CD4-positive, alpha-beta T cell (primary cell): ENCODE results near the gene DCAF6. TPM values are rescaled to one million over a fixed set of nuclear protein-coding genes. Genes with fewer than 3 reads are reported as not detected.

Source experiments
- ATAC-seq: fragments of 200-7000 bp; cut with Tn5 transposase; one replicate; pipeline ENCODE4 v1.10.0; 2022; ENCODE audit warnings: mild to moderate bottlenecking; ENCODE audit not compliant: poor library complexity
- CTCF ChIA-PET: fragments of 350-600 bp; sonication (Branson Sonifier 250); formaldehyde crosslinking; loops from one replicate; lab custom pipeline; 2021; ENCODE audit warnings: antibody characterized with exemption, inconsistent platforms; lab: Charles Lee
- POLR2A ChIA-PET: fragments of 350-600 bp; sonication (Branson Sonifier 250); formaldehyde crosslinking; loops from one replicate; lab custom pipeline; 2021; ENCODE audit warnings: antibody characterized with exemption, inconsistent platforms; lab: Charles Lee
- DNase-seq, 14 experiments: peaks; one replicate each; pipeline ENCODE4 v3.0.0-alpha.2; 2013 to 2020; ENCODE audit warnings: mixed read lengths in 2 of 14
- H3K27ac ChIP-seq, 2 donors: one replicate each; pipeline versions ENCODE4 v1.5.1 to v1.7.0; 2013; ENCODE audit warnings: low read length in 2 of 2, low read depth in 1 of 2, mild to moderate bottlenecking in 1 of 2
- H3K27me3 ChIP-seq, 2 experiments: 1 replicate in 1 of 2; 2 replicates in 1 of 2; pipeline versions ENCODE4 v1.6.1 to v1.7.0; 2013; ENCODE audit warnings: low read length in 2 of 2, control low read depth in 1 of 2, mild to moderate bottlenecking in 1 of 2, moderate library complexity in 1 of 2; ENCODE audit not compliant: insufficient read depth in 2 of 2, control insufficient read depth in 1 of 2
- H3K36me3 ChIP-seq: one replicate; pipeline ENCODE4 v1.6.1; 2013; ENCODE audit warnings: low read length, control low read depth; ENCODE audit not compliant: insufficient read depth
- H3K4me1 ChIP-seq: one replicate; pipeline ENCODE4 v1.6.1; 2013; ENCODE audit warnings: low read length, control low read depth; ENCODE audit not compliant: insufficient read depth
- H3K4me3 ChIP-seq: one replicate; pipeline ENCODE4 v1.5.1; 2013; ENCODE audit warnings: mild to moderate bottlenecking, low read length, moderate library complexity
- H3K9me3 ChIP-seq, 2 experiments: 1 replicate in 1 of 2; 2 replicates in 1 of 2; pipeline versions ENCODE4 v1.6.1 to v1.7.0; 2013; ENCODE audit warnings: low read length in 2 of 2, mild to moderate bottlenecking in 2 of 2, control low read depth in 1 of 2, moderate library complexity in 1 of 2; ENCODE audit not compliant: control insufficient read depth in 1 of 2, insufficient read depth in 1 of 2
- H3K27ac Mint-ChIP-seq: one replicate; pipeline ENCODE4 v1.8.0; 2020; ENCODE audit warnings: mixed read lengths
- H3K27me3 Mint-ChIP-seq: one replicate; pipeline ENCODE4 v1.8.0; 2021; ENCODE audit warnings: mixed read lengths
- H3K36me3 Mint-ChIP-seq: one replicate; pipeline ENCODE4 v1.8.0; 2021; ENCODE audit warnings: low read depth, mixed read lengths
- H3K4me1 Mint-ChIP-seq: one replicate; pipeline ENCODE4 v1.8.0; 2021; ENCODE audit warnings: low read depth, mixed read lengths
- H3K4me3 Mint-ChIP-seq: one replicate; pipeline ENCODE4 v1.8.0; 2020; ENCODE audit warnings: mild to moderate bottlenecking, mixed read lengths
- H3K9me3 Mint-ChIP-seq: one replicate; pipeline ENCODE4 v1.8.0; 2020; ENCODE audit warnings: mixed read lengths
- CTCF ChIP-seq: fragments of 200-600 bp; IDR thresholded peaks from one replicate; pipeline ENCODE4 v1.8.0; 2022; ENCODE audit warnings: antibody characterized with exemption, mild to moderate bottlenecking
- intact Hi-C, 2 experiments: fragments of 100-400 bp; cut with DNase I in 1 of 2; cut with micrococcal nuclease in 1 of 2; formaldehyde crosslinking; loops; one replicate each; pipeline versions ENCODE4 v1.15.1 to v1.9.0; 2023 to 2025; cut with DNase I, micrococcal nuclease
- total RNA-seq, 174 experiments: library from RNA in 2 of 174; stranded (reverse) in 2 of 174; gene quantifications; one replicate each; pipeline ENCODE4 v1.2.3 and lab custom pipeline; 2021 to 2026

The DCAF6 gene
- total RNA-seq, 2 experiments from 2014 or later, result 13.3 to 13.6 TPM

- Mint-ChIP-seq H3K4me3 (no peak overlapping the region), H3K36me3 (peaks cover 78% of the 10 kb centered on the region), H3K27me3 (no peaks in the 10 kb centered on the region), H3K9me3 (no peaks in the 10 kb centered on the region), H3K4me1 (peaks cover 22% of the 10 kb centered on the region), H3K27ac (peak overlapping the region; percentile 2)
- DNase-seq (peak in 2 of 14 experiments; percentile 3 to 19), ATAC-seq (no peak)
- CTCF ChIA-PET, result no interaction called here
- POLR2A ChIA-PET, result no interaction called here
- H3K4me1 ChIP-seq, result no peaks in the 10 kb centered on the region
- H3K36me3 ChIP-seq, result peaks cover 9% of the 10 kb centered on the region
- intact Hi-C loops, result no loop called here
- H3K27ac ChIP-seq, result no peak overlapping the region
- no peaks in the 10 kb centered on the region for H3K9me3 ChIP-seq
- H3K27me3 ChIP-seq, result no peaks in the 10 kb centered on the region
- no peak for TF ChIP-seq CTCF
- H3K4me3 ChIP-seq, result no peak overlapping the region
Observed at GRCh38 chr1:167984886-167985489, 48.5 kb downstream of the DCAF6 start.

- intact Hi-C loops, result no loop called here
- no peak overlapping the region for H3K27ac ChIP-seq
- DNase-seq (no peak), ATAC-seq (no peak)
- ChIA-PET CTCF (no interaction called here), POLR2A (interaction anchor here (1.0 kb wide), 1 partner anchor 51 kb away, joined by 3 read pairs; no protein-coding TSS in a partner anchor)
- H3K9me3 ChIP-seq, result no peaks in the 10 kb centered on the region
- Mint-ChIP-seq H3K4me3 (no peak overlapping the region), H3K36me3 (peaks cover 70% of the 10 kb centered on the region), H3K27ac (no peak overlapping the region), H3K27me3 (no peaks in the 10 kb centered on the region), H3K9me3 (no peaks in the 10 kb centered on the region), H3K4me1 (peaks cover 10% of the 10 kb centered on the region)
- TF ChIP-seq CTCF, result no peak
- no peaks in the 10 kb centered on the region for H3K27me3 ChIP-seq
- no peak overlapping the region for H3K4me3 ChIP-seq
- H3K4me1 ChIP-seq, result no peaks in the 10 kb centered on the region
- peaks cover 15% of the 10 kb centered on the region for H3K36me3 ChIP-seq
Observed at GRCh38 chr1:167987174-167987573, 50.7 kb downstream of the DCAF6 start.

GRCh38 chr1:167991546-167991945 lies 55.1 kb downstream of the DCAF6 start:
- DNase-seq, result no peak
- Histone ChIP-seq H3K36me3 (peaks cover 29% of the 10 kb centered on the region), H3K27me3 (no peaks in the 10 kb centered on the region), H3K4me3 (no peak overlapping the region), H3K4me1 (no peaks in the 10 kb centered on the region), H3K9me3 (no peaks in the 10 kb centered on the region), H3K27ac (no peak overlapping the region)
- Mint-ChIP-seq H3K27ac (no peak overlapping the region), H3K4me1 (no peaks in the 10 kb centered on the region), H3K27me3 (no peaks in the 10 kb centered on the region), H3K36me3 (peaks cover 63% of the 10 kb centered on the region), H3K4me3 (no peak overlapping the region), H3K9me3 (no peaks in the 10 kb centered on the region)
- intact Hi-C loops, result no loop called here
- POLR2A ChIA-PET, result no interaction called here
- no peak for TF ChIP-seq CTCF
- no peak for ATAC-seq
- CTCF ChIA-PET, result no interaction called here
